Fibroblast of skin of left quadriceps (primary cell): ENCODE measurements around the gene TOMM40.
"Not testable (repeated sequence)": the region's sequence is repeated elsewhere in the genome, so short reads cannot be mapped to it uniquely, and the experiment has no call there.

Source experiments
- DNase-seq, 2 experiments: peaks; one replicate each; pipeline ENCODE4 v3.0.0-alpha.2; 2013; ENCODE audit warnings: low read depth in 2 of 2

TOMM40 gene

DNA sequence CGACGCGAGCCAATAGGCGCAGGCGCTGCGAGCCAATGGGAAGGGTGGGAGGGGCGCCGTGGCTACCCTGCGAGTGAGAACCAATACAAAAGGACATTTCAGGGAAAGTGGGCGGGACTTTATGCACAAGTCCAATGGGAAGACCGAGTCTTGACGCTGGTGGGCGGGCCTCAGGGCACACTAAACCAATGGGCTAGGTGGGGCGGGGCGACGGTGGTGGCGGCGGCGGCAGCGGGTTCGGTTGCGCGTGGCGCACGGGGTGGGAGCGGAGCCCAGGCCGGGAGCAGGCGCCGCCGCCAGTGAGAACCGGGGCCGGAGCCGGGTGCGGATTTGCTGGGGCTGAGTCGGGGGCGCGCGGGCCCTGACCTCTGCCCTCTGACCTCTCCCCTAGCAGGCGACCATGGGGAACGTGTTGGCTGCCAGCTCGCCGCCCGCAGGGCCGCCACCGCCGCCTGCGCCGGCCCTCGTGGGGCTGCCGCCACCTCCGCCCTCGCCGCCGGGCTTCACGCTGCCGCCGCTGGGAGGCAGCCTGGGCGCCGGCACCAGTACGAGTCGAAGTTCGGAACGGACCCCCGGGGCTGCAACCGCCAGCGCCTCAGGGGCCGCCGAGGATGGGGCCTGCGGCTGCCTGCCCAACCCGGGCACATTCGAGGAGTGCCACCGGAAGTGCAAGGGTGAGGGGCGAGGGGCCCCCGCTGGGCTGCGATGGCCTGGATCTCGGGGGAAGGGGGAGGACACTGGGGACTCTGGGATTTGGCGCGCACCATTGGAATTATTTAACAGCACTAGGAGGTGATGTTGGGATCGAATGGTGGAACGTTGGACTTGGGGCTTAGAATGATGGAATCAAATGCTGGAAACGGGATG lies at the start of gene TOMM40:
Gene TOMM40, plus strand, starts transcription at position 239 of the 867 bp plus-strand sequence. Its CDS starts 162 bp downstream, at position 401.
- peak in 1 of 2 experiments; percentile 100 for DNase-seq

GRCh38 chr19:44845286-44845611 lies 45.8 kb upstream of the TOMM40 start:
- DNase-seq = no peak

GRCh38 chr19:44845612-44846454 lies 45.2 kb upstream of the TOMM40 start, which contains the start of gene NECTIN2:
NECTIN2 (plus strand) TSS chr19:44846297; CDS start chr19:44846526, 229 bp downstream.
- DNase-seq = peak; percentile 97

GRCh38 chr19:44846455-44847143 lies 44.5 kb upstream of the TOMM40 start:
- peak in 1 of 2 experiments; percentile 26 for DNase-seq

DNA sequence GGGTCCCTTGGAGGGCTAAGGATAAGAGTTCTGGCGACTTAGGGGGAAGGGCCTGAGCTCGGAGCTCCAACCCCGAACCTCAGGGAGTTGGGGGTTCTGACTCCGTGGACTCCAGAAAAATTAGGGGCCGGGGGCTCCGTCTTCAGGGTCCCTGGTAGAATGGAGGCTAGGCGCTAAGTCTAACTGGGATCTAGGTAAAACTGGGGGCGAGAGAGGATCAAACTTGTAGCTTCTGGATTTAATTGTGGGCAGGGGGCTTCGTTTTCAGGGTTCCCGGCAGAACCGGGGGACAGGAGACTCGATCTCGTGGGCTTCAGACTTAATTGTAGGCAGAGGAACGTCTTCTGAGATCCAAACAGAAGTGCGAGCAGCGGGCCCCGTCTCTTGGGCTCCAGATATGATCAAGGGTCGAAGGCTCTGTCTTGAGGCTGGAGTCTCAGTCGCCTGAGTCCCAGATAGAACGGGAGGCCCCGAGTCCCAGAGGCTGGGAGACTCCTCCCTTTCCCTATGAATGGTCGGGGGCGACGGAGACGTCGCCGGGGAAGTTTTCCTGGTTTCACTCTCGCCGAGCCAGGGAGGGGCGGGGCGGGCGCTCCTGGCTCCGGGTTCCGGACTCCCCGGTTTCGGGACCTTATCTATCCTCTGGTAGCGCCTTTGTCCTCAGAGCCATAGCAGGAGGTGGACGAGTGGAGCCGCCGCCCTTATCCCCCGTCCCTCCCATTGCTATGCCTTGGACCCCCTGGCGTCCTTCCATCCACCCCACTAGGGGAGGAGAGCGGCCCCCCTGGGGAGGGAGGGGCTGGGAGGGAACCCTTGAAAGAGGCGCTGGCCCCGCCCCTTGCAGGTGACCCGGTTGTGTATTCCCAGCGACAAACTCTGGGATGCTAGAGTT lies 43.7 kb upstream of the TOMM40 start:
- DNase-seq = no peak

- DNase-seq = no peak
Measured at GRCh38 chr19:44848036-44848811, 42.8 kb upstream of the TOMM40 start.

DNA sequence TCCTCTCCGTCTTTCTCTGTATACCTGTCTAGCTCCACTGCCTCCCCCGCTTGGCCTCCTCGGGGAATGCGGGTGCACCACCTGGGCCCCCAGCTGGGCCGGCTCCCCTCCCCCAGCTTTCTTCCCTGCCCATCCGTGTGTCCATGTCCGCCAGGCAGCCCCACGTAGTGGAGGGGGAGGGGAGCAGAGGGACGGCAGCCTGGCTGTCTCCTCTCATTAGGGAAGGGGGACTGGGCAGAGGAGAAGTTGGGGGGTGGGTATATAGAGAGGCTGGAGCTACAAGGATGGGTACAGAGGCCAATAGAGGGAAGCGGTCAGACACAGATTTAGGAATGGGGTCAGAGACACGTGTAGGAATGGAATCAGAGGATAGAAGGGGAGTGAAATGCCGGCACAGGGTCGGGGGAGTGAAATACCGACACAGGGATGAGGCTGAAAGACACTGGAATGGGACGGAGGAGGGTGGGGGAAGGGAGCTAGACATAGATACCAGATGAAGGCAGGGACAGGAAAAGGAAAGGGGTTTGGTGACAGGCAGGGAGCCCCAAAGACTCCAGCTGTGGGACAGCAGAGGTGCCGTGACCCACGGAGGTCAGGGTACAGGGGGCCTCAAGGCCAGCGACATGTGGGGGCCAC lies 42.1 kb upstream of the TOMM40 start:
- no peak for DNase-seq

- no peak for DNase-seq
Measured at GRCh38 chr19:44850641-44851109, 40.4 kb upstream of the TOMM40 start.

DNA sequence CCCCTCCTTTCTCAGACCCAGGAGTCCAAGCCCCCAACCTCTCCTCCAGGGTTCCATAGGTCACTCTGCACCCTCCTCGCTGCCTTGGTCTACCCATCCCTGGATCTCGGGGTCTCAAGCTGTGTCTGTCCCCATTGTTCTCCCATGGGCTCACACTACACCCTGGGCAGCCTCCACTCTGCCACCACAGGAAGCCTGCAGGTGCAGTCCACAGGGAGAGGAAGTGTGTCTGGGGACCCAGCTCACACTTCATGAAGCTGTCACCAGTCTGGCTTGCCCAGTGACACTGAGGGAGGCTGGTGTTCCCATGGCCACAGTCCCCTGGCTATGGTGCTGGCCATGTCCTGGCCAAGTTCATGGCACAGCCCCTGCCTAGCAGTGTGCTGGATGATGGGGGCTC lies 39.6 kb upstream of the TOMM40 start:
- no peak for DNase-seq

- DNase-seq = no peak
Measured at GRCh38 chr19:44855606-44856005, 35.4 kb upstream of the TOMM40 start.

DNA sequence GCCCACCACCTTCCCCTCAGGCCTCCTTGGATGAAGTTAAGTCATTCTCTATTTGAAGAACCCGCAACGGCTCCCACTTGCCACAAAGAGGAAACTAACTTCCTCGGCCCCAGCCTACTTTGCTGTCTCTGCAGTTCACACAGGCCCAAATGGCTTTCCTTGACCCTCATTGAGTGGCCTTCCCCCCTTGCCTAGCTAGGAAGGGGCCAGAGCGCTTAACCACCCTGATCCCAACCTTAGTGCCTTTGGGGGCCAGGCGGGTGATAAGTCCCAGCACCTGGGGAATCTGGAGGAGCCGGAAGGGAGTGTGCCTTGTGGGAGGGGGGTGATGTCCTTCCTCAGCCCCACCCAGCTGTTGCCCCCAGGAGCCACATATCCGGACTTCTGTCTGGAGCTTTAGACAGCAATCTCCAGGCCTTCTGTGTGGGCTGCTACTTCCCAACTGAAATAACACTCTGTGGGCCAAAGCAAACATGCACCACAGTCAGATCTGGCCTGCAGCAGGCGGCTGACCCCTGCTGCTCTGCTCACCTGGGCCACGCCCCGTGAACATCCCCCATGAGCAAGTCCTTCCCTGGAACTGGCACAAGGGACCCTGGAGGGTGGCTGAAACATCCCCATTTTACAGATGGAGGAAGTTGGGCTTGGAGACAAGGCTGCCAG lies 34.5 kb upstream of the TOMM40 start:
- DNase-seq = no peak

DNA sequence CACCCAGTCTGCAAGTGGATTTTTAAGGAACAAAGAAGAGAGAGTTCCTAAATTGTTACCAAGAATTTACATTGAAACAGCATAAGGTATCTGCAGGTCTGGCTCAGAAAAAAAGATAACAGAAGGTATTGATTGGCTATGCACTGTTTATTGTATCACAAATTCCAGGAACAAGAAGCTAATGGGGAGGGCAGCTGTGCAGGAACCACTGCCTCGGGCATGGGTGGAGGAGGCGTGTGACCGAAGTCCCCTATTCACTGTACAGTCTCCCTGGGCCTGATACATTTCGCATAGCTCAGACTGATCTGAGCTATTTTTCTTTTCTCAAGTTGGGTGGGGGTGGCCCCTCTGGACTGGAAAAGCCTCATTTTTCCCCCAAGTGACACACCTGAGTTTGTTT lies 33.2 kb upstream of the TOMM40 start:
- DNase-seq = no peak

DNA sequence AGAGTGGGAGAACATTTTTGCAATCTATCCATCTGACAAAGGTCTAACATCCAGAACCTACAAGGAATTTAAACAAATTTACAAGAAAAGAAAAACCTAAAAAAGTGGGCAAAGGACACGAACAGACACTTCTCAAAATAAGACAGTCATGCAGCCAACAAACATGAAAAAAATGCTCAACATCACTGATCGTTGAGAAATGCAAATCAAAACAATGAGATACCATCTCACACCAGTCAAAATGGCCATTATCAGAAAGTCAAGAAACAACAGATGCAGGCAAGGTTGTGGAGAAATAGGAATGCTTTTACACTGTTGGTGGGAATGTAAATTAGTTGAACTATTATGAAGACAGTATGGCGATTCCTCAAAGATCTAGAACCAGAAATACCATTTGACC lies 29.5 kb upstream of the TOMM40 start:
- DNase-seq = not testable (repeated sequence)

DNA sequence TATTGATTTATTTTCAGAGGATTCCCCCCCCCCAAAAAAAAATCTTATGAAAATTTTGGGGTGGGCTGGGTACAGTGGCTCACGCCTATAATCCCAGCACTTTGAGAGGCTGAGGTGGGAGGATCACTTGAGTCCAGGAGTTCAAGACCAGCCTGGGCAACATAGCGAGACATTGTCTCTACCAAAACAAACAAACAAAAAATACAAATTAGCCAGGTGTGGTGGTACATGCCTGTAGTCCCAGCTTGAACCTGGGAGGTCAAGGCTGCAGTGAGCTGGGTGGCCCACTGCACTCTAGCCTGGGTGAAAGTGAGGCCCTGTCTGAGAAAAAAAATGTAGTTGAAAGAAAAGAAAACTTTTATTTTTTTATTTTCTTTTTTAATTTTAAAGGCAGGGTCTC lies 27.1 kb upstream of the TOMM40 start:
- DNase-seq = no peak

DNA sequence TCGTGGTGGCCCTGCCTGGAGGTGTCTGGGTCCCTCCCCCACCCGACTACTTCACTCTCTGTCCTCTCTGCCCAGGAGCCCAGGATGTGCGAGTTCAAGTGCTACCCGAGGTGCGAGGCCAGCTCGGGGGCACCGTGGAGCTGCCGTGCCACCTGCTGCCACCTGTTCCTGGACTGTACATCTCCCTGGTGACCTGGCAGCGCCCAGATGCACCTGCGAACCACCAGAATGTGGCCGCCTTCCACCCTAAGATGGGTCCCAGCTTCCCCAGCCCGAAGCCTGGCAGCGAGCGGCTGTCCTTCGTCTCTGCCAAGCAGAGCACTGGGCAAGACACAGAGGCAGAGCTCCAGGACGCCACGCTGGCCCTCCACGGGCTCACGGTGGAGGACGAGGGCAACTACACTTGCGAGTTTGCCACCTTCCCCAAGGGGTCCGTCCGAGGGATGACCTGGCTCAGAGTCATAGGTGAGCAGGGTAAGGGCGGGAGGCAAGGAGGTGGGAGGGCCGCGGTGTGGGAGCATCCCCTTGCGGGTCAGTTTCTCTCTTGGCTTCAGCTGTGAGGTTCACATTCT lies 25.8 kb upstream of the TOMM40 start:
- DNase-seq = no peak

- no peak for DNase-seq
Measured at GRCh38 chr19:44866664-44867063, 24.4 kb upstream of the TOMM40 start.

DNA sequence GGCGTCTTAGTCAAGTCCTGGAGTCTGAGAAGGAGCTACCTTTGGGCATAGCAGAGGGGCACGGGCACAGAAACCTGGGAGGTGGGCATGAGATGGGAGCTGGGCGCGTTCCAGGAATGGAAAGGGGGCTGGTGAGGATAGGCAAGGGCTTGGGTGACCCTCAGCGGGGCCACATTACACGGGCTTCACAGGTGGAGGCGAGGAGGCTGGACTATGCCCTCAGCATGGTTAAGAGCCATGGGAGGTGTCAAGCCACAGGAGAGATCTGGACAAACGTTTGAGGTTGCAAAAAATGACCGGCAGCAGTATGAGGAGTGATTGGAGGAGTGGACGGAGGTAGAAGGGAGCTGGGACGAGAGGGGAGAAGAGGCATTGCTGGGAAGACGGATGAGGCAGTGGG lies 23.5 kb upstream of the TOMM40 start:
- no peak for DNase-seq

GRCh38 chr19:44869733-44870470 lies 21.2 kb upstream of the TOMM40 start:
- DNase-seq = peak in 1 of 2 experiments; percentile 30
